GM11168 (cell line): ENCODE measurements around the gene OR4D9.

Source experiments
- in situ Hi-C: fragments of 300-500 bp; cut with MboI; formaldehyde crosslinking; loops from one replicate; pipeline ENCODE4 v1.12.0; 2022; ENCODE audit warnings: low sequenced_read_pairs; ENCODE audit not compliant: unreplicated experiment

OR4D9 gene

GRCh38 chr11:59548309-59548656 is 36.9 kb downstream of the OR4D9 start:
- in situ Hi-C loops = no loop called here

GRCh38 chr11:59550368-59550841 is 39.1 kb downstream of the OR4D9 start:
- in situ Hi-C loops = loop anchor here (10.0 kb wide), 1 partner anchor 114 kb away; the partner anchor contains the start of gene PATL1

- in situ Hi-C loops = loop anchor here (10.0 kb wide), 1 partner anchor 114 kb away; the partner anchor contains the start of gene PATL1
Measured at GRCh38 chr11:59550842-59551658, 39.7 kb downstream of the OR4D9 start.

- in situ Hi-C loops = loop anchor here (10.0 kb wide), 1 partner anchor 113 kb away; the partner anchor contains the start of gene PATL1
Measured at GRCh38 chr11:59551659-59552521, 40.6 kb downstream of the OR4D9 start.

GRCh38 chr11:59552844-59553243 is 41.5 kb downstream of the OR4D9 start:
- in situ Hi-C loops = loop anchor here (10.0 kb wide), 1 partner anchor 112 kb away; the partner anchor contains the start of gene PATL1

GRCh38 chr11:59553323-59553722 is 42.0 kb downstream of the OR4D9 start:
- in situ Hi-C loops = loop anchor here (10.0 kb wide), 1 partner anchor 111 kb away; the partner anchor contains the start of gene PATL1

GRCh38 chr11:59555601-59556114 is 44.3 kb downstream of the OR4D9 start:
- in situ Hi-C loops = loop anchor here (10.0 kb wide), 1 partner anchor 109 kb away; the partner anchor contains the start of gene PATL1

- in situ Hi-C loops = loop anchor here (10.0 kb wide), 1 partner anchor 108 kb away; the partner anchor contains the start of gene PATL1
Measured at GRCh38 chr11:59556115-59556916, 45.0 kb downstream of the OR4D9 start.

GRCh38 chr11:59556917-59557348 is 45.6 kb downstream of the OR4D9 start:
- in situ Hi-C loops = loop anchor here (10.0 kb wide), 1 partner anchor 108 kb away; the partner anchor contains the start of gene PATL1

- in situ Hi-C loops = loop anchor here (10.0 kb wide), 1 partner anchor 107 kb away; the partner anchor contains the start of gene PATL1
Measured at GRCh38 chr11:59558270-59558643, 46.9 kb downstream of the OR4D9 start.

- in situ Hi-C loops = loop anchor here (10.0 kb wide), 1 partner anchor 105 kb away; the partner anchor contains the start of gene PATL1
Measured at GRCh38 chr11:59559886-59560285, 48.5 kb downstream of the OR4D9 start.

GRCh38 chr11:59560290-59560701 is 49.0 kb downstream of the OR4D9 start:
- in situ Hi-C loops = no loop called here

- in situ Hi-C loops = no loop called here
Measured at GRCh38 chr11:59560702-59561473, 49.5 kb downstream of the OR4D9 start.

GRCh38 chr11:59562292-59562691 is 51.0 kb downstream of the OR4D9 start:
- in situ Hi-C loops = no loop called here
